Transverse colon (tissue), 3 donors: ENCODE measurements around the gene HECW1.

Experiments used
- EP300 ChIP-seq: sonication (generic); formaldehyde crosslinking; IDR thresholded peaks from one replicate; pipeline ENCODE4 v1.6.1; 2017; ENCODE audit warnings: antibody characterized with exemption, low read depth
- POLR2A ChIP-seq: fragments of 450-650 bp; IDR thresholded peaks from one replicate; pipeline ENCODE4 v1.6.1; 2016; ENCODE audit warnings: antibody characterized with exemption, mild to moderate bottlenecking, moderate library complexity
- TF ChIP-seq, protein P1 (sequence below), 5 experiments: fragments of 200-600 bp in 3 of 5; fragments of 450-650 bp in 2 of 5; sonication (generic) in 3 of 5; IDR thresholded peaks; 1 replicate in 2 of 5; 2 replicates in 3 of 5; pipeline ENCODE4 v1.5.1; 2016 to 2017; ENCODE audit warnings: antibody characterized with exemption in 5 of 5, inconsistent platforms in 3 of 5, mild to moderate bottlenecking in 2 of 5, moderate library complexity in 1 of 5

DNA sequence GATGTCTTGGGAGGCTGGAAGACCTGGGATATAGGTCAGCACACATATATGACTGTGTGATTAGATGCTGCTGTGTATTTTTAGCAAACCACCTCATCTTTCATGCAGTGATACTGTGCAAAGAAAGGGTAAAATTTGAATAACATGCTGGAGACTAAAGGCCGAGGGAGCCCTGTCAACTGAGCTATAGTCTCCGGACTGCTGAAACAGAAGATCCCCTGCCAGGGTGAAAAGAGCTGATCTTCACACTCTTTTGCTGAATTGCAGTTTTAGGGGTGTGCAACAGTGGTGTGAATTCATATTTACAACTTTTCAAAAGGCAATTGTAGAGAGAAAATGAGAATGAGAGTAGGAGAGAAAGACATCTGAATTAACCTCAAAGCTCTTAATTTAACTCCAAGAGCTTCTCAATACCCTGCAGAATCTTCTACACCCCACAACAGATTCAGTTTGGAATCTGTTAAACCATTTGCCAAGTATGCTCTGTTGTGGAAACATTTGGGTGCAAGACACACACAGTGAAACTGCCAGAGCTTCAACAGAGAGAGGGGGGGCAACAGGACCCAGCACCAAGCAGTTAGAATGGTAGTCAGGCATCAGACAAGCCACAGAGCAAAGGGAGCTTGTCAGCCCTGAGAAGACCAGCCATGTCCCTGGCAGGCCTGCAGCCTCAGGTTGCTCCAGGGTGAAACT lies 280.3 kb downstream of the HECW1 start:
- TF ChIP-seq, protein P1, sequence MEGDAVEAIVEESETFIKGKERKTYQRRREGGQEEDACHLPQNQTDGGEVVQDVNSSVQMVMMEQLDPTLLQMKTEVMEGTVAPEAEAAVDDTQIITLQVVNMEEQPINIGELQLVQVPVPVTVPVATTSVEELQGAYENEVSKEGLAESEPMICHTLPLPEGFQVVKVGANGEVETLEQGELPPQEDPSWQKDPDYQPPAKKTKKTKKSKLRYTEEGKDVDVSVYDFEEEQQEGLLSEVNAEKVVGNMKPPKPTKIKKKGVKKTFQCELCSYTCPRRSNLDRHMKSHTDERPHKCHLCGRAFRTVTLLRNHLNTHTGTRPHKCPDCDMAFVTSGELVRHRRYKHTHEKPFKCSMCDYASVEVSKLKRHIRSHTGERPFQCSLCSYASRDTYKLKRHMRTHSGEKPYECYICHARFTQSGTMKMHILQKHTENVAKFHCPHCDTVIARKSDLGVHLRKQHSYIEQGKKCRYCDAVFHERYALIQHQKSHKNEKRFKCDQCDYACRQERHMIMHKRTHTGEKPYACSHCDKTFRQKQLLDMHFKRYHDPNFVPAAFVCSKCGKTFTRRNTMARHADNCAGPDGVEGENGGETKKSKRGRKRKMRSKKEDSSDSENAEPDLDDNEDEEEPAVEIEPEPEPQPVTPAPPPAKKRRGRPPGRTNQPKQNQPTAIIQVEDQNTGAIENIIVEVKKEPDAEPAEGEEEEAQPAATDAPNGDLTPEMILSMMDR (IDR thresholded peaks at IDR 0.05) = no peak
- TF ChIP-seq EP300 (no peak), POLR2A (no peak)
